NOMO-1 treated with DMSO at 0.1 percent for 48 hours (cell line): ENCODE measurements around the gene CAMK1D.
"Not testable (repeated sequence)": the region's sequence is repeated elsewhere in the genome, so short reads cannot be mapped to it uniquely, and the experiment has no call there.

Experiments
- DNase-seq: peaks from one replicate; lab custom pipeline; 2025; ENCODE audit not compliant: unreplicated experiment; lab: John Stamatoyannopoulos, UW

Gene CAMK1D

DNA sequence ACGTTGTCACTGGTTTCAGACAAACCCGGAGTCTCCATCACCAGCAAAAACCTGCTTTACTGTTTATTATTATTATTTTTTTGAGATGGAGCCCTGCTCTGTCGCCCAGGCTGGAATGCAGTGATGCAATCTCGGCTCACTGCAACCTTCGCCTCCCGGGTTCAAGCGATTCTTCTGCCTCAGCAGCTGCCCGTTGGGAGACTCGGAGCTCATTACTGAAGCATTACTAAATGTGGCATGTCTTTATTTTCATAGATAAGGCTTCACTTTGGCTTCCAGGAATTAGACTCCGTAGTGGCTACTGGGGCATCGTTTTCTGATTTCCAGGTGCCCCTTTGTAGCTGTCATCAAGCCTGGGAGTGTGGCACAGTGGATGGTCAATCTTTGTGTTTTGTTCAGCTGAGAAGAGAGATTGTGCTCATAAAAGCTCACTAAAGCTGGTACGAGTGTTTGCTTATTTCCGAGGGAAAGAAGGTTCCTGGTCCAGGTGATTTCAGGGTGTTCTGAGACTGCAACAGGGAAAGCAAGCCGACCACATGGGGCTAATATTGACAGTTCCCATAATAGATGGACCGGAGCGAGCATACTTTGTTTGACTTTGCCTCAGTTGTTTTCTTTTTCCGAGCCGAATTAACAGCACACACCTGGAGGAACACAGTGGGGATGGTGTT lies 163.1 kb downstream of the CAMK1D start:
- no peak for DNase-seq

GRCh38 chr10:12513003-12513365 lies 163.6 kb downstream of the CAMK1D start:
- no peak for DNase-seq

DNA sequence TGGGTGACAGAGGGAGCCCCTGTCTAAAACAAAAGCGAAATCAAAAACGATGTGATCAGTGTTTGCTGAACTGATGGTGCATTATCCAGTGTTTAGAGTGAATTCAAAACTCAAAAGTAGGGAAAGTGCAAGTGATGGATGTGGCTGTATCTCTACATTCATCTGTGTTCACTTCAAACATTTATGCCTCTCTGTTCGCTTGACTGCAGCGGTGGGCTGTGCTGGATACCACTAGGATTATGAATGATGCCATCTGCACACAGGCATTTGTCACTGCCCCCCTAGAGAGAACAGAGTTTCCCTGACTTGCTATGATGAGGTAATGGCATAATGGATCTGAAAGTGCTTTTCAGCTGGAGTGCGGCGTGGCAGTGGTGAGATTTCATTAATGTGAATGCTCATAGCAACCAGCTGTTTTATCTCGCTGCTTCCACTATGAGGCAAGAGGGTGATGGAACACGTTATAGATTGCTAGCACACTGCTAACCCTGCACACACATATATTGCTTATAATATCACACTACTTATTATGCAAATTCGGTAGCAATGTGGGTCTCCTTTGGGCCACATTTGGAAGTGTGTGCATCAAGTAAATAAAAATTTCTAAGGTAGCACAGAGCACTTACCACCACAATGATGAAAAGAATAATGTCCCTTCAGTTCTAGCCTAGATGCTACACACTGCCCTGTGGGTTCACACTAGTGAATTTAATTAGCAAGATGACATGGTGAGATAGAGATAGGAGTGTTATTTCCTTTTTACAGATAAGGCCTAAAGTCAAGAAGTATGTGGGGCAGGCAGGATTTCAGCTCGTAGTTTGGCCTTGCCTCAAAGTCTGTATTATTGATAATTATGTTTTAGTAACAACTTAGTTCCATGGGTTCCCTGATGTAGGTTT lies 164.7 kb downstream of the CAMK1D start:
- DNase-seq, result no peak

- DNase-seq, result no peak
These were observed 168.7 kb downstream of the CAMK1D start for GRCh38 chr10:12518024-12518423.

GRCh38 chr10:12521423-12521822 lies 172.1 kb downstream of the CAMK1D start:
- no peak for DNase-seq

DNA sequence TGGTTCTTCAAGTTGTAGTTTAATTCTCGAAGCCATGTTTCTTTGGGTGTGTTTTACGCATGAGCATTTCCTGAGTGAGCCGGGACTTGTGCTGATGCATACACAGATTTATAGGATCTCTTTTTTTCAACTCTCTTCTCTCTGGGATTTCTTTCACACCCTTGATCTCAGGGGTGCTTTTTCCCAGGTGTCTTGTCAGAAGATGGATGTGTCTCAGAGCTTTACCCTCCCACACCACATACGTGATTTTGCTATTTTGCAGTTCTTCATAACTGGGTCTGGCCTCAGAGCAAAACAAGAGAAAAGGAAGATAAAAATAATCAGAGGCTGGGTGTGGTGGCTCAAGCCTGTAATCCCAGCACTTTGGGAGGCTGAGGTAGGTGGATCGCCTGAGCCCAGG lies 177.0 kb downstream of the CAMK1D start:
- DNase-seq, result no peak

DNA sequence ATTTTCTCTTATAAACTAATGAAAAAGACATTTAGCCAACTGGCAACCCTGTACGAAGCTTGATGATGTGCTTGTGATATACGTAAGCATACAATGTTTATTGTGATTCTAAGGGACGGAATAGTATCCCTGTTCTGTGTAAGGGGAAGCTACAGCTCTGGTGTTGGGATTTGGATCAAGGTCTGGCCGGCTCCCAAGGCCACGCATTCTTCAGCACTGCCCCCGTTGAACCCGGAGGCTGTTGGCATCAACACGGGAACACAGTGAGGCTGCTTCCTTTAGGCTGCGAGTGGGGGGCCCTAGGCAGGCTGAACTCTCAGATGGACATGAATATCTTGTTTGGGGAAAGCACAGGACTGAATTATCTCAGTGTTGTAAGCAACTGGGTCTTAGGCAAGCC lies 180.6 kb downstream of the CAMK1D start:
- DNase-seq, result no peak

DNA sequence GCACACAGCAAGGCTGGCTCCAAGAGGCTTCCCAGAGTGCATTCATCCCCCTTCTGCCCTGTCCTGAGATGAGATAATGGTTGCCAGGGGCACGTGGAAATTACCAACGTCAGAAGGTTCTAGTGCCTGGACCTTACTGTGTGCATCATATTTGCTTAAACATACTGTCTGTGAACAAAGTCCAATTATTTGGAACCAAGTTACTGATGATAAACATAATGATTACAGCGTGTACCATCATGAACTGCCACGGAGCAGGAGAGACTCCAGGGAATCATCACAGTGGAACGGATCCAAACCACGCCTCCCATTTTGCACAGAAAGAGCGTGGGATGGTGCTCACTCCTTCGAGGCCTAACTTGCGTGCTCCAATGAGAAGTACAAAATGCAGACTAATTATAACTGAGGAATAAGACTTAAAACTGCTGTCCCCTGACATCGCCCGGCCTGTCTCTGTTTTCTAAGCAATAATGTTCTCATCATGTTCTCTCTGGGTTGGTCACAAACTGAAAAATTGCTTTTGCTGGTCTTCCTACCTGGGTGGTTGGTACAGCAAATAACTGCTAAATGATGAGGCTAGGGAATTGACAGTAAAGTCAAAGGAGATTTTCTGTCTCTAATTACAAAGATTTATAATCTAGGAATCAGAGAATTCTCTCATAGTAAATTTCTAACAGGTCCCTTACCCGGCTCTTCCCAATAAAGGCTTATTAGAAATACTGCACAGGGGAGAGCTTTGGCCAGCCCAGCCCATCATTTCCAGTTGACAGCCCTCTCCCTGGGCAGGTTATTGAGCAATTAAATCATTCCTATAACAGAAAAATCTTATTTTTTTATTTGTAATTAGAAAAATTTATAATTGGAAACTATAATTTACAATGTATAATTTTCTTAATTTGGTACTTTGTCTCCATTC lies 182.2 kb downstream of the CAMK1D start:
- no peak for DNase-seq

DNA sequence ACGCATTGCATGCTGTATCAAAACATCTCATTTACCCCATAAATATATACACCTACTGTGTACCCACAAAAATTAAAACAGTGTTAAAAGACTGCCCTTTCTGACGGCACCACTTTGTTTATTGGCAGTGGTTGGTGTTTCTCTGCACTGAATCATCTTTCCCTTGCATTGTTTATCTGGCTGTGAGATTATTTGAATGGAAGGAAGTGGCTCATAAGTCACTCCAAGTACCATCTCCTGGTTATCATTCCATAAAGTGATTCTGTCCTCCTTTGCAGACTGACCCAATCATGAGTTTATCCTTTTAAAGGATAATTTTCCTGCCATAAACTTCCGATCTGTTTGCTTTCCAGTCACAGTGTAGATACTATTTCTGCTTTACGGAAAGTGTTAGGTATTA lies 183.8 kb downstream of the CAMK1D start:
- no peak for DNase-seq

GRCh38 chr10:12533723-12534122 lies 184.4 kb downstream of the CAMK1D start:
- DNase-seq, result no peak

DNA sequence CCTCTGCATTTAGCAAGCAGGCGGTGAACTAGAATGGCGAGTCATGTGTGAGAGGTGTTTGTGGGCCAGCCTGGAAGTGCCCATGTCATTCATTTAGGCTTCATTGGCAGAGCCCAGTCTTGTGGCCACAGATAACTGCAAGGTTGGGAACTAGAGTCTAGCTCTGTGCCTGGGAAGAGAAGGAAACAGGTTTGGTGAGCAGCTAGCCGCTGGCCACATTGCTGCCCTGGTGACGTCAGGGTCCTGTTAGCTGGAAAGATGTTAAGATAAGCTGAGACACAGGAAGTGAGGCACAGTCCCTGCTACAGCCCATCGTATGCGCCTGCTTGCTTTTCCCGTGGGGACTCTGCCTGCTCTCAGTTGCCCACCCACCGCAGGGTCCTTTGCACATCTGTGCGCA lies 185.5 kb downstream of the CAMK1D start:
- DNase-seq, result no peak

- no peak for DNase-seq
These were observed 186.3 kb downstream of the CAMK1D start for GRCh38 chr10:12535656-12536055.

DNA sequence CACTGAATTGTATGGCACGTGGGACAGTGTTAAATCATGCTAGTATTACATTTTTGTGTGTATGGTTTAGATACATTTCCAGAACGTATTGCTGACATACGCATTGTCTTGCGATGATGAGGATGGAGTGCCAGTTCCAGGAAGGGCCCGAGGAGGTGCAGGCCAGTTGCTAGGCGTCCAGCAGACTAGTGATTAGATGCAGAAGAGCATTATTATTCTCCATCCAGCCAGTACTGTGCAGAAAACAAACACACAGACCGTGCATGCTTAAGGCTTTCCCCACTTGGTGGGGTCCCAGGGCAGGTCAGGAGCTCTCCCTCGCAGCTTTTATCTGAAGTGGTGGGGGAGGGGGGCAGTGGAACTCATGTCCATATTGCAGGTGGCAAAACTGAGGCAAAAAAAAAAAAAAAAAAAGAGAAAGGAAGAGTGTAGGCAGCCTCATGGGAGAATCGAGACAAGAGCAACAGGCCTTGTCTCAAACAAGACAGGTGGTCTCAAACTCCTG lies 189.2 kb downstream of the CAMK1D start:
- no peak for DNase-seq

DNA sequence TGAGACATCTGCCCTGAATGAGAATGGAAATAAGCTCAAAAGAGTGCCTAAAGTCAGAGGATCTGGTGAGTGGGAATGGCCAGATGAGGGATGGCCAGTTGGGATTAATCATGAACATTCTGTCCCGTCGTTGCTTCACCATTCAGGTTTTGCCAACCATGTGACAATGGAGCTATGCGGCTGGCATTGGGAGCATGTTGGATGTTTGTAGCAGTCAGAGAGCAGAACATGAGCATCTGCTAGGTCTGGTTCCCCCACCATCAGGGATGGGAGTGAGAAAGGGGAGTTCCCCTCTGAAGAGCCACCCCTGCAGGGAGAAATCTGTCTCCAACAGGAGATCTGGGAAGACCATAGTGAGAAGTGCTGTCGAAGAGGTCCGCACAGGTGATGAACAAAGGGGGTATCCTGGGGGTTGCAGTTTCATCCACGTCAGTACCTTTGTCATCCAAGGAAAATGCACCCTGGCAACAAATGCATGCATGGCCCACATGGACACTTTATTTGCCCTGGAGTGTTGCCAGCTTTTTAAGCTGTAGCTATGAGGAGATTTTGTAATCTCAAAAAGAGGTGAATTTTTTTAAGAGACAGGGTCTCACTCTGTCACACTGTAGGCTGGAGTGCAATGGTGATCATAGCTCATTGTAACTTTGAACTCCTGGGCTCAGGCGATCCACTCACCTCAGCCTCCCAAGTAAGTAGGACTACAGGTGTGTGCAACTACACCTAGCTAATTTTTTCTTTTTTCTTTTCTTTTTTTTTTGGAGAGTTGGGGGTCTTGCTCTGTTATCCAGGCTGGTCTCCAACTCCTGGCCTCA lies 190.2 kb downstream of the CAMK1D start:
- DNase-seq, result no peak

GRCh38 chr10:12540341-12540781 lies 191.0 kb downstream of the CAMK1D start:
- DNase-seq, result no peak

DNA sequence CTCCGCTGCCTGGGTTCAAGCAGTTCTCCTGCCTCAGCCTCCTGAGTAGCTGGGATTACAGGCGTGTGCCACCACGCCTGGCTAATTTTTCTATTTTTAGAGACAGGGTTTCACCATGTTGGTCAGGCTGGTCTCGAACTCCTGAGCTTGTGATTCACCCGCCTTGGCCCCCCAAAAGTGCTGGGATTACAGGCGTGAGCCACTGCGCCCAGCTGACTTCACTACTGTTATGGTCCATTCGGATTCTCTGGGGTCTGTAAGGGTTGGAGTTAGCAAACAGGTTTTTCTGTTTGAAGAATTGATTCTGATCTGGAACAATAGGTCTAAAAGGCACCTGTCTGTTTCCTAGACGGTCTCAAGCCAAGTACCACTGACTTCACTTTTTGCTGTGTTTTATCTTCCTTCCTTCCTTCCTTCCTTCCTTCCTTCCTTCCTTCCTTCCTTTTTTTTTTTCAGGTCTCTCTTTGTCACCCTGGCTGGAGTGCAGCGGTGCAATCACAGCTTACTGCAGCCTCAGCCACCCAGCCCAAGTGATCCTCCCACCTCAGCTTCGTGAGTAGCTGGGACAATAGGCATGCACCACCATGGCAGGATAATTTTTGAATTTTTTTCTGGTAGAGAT lies 192.2 kb downstream of the CAMK1D start:
- DNase-seq, result no peak

GRCh38 chr10:12542133-12542670 lies 192.9 kb downstream of the CAMK1D start:
- no peak for DNase-seq

DNA sequence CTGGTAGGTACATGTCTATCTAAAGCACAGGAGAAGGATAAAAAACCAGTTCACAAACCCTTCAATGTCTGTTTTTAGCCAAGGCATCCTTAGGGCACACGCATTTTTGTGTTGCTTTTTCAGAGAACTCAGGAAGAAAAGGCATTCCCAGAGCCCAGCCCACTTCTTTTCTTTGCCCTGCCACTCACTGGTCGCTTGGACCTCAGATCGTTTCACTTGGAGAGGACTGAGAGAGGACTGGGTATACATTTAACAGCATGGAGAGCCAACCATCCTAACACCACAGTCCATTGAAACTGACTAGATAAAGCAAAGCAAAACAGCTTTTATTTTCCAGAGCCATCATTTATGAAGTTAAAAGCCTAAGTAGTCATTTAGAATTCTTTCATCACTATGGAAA lies 194.2 kb downstream of the CAMK1D start:
- no peak for DNase-seq

DNA sequence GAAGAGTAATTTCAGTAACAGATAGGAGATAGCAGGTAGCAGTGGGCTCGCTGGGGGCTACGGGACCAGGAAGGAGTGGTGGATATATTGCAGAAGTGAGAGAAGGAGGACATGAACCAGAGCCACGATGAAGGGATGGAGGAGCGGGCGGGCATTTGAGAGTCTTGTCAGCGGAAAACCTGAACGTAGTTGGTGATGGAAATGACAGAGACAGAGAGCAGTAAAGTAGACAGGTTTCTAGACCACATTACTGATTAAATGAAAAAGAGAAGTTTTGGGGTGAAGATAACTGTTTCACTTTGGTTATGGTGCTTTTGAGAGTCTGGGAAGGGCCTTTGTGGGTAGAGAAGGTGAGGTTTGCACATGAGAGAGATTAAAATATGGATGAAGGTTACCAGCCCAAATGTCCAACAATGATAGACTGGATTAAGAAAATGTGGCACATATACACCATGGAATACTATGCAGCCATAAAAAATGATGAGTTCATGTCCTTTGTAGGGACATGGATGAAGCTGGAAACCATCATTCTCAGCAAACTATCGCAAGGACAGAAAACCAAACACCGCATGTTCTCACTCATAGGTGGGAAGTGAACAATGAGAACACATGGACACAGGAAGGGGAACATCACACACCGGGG lies 196.9 kb downstream of the CAMK1D start:
- DNase-seq, result not testable (repeated sequence)
